Hepatic stellate cell (primary cell): Measurements from ENCODE around the gene NMNAT3.
A peak's percentile ranks its signal among the peaks of the same experiment; 100 is the strongest.

Experiments used
- DNase-seq: peaks from one replicate; pipeline ENCODE4 v3.0.0; 2011; ENCODE audit warnings: low spot score

Gene NMNAT3

DNA sequence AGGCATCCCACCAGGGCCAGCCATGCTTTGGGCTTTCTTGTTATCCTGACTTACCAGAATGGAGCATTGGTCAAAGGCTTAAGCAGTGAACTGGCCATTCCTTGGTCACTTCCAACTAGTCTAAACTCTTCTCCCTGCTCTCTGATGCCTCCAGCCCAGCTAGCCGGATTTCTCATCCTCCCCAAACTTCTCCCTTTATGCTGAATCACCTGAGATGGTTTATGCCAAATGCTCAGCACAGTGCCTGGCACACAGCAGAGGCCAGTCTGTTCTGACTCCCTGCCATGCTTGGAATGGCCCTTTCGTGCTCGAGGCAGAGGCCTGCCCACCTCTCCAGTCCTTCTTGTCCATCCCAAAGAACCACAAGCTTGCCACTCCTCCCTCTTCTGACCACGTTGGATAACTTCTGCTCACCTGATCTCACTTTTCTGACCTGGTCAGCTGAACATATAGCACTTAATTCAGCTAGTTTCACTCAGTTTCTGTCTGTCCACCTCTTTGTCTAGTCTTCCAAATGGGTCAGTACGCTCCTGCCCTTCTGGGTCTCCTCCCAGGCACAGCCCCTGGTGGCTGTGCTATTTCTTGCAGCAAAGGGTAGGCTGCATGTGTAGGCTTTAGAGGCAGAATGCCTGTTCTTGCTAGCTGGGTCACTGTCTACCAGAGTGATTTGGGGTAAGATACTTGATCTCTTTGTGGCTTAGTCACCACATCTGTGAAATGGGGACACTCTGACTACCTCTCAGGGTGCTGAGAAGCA lies 136.1 kb downstream of the NMNAT3 start:
- DNase-seq: no peak

DNA sequence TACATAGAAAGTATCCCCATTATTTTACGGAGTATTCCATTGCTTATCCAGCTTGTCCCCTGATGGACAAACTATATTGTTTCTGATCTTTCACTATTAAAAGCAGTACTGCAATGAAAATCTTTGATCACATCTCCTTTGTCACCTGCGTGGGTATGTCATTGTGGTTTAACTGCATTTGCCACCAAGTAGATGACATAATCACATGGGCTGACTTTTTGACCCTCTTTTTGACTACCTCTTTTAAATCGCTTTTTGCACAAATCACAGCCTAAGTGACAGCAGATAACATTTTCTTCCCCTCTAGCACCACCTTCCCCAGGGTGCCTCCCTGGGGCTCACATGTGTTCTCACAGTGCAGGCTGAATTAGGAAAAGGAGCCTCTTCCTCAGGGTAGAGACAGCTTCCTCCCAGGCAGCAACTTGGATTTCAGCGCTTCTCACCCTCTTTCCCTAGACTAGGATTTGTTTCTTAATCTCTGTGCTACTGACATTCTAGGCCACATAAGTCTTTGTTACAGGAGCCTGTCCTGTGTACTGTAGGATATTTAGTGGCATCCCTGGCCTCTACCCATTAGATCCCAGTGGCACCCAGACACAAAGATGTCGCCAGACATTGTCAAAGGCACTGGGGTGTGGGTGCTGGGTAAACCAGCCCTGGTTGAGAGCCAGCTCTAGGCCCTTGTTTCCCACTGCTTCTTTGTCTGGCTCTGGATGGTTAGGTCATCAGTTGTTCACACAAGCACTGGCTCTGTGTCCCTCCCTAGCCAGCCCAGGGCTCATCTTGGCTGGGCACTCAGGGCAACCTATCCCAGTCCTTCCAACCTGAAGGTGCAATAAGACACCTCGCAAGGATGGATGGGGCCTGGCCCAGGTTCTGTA lies 136.9 kb downstream of the NMNAT3 start:
- no peak for DNase-seq

GRCh38 chr3:139538733-139539132 lies 139.0 kb downstream of the NMNAT3 start:
- no peak for DNase-seq

DNA sequence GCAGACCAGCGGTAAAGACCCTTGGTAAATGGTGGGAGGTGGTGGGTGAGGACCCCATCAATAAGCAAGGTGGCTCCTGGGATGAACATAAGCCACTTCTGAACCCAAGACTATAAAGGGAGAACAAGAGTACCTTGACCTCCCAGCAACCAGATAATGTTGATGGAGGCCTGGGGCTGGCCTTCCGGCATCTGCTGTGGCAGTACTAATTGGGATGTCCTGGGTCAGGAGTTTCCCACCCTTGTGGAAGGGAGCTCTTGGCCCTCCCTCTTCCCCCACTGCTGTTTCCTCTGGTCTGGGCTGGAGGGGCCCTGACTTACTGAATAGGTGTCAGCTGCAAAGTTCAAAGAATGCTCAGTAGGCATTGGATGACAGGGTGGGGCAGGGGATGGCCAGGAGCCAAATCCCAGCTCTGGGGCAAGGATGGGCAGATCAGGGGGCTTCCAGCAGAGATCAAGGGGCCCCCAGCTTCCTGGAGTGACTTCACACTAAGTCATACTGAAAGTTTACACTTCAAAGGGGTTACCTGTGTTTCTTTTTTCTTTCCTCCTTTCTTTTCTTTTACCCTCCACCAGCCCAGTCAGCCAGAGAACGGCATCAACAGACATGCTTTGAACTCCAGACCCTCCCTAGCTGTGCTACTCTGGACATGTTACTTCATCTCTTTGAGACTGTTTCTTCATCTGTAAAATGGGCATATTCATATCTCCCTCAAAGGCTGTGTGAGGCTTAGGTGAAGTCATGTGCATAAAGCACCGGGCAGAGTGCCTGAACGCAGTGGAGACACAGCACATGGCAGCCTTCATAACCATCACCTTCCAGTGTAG lies 139.8 kb downstream of the NMNAT3 start:
- DNase-seq: no peak

- DNase-seq: no peak
Observed at GRCh38 chr3:139537361-139537760, 140.4 kb downstream of the NMNAT3 start.

- peak; percentile 42 for DNase-seq
Observed at GRCh38 chr3:139534992-139535879, 142.5 kb downstream of the NMNAT3 start.

- DNase-seq: no peak
Observed at GRCh38 chr3:139534455-139534812, 143.3 kb downstream of the NMNAT3 start.

GRCh38 chr3:139533781-139534454 lies 143.9 kb downstream of the NMNAT3 start:
- peak; percentile 14 for DNase-seq

GRCh38 chr3:139532976-139533375 lies 144.8 kb downstream of the NMNAT3 start:
- DNase-seq: no peak

GRCh38 chr3:139530717-139531116 lies 147.1 kb downstream of the NMNAT3 start:
- DNase-seq: no peak

DNA sequence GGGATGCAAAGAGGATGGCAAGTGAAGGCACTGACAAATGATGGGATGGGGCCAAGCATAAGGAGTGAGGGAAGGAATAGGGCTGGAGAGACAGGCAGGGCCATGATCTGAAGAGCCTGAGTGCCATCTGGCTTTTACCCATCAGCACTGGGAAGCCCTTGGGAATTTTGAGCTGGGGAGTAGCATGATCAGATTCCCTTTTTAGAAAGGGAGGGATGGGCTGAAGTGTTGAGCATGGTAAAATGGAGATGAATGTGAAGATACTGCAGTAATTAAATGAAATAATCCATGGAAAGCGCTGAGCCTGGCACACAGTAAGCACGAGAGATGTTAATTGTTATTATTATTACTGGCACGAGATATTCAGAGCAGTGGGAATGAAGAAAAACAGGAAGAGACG lies 148.1 kb downstream of the NMNAT3 start:
- no peak for DNase-seq

GRCh38 chr3:139528924-139529323 lies 148.8 kb downstream of the NMNAT3 start:
- DNase-seq: no peak

DNA sequence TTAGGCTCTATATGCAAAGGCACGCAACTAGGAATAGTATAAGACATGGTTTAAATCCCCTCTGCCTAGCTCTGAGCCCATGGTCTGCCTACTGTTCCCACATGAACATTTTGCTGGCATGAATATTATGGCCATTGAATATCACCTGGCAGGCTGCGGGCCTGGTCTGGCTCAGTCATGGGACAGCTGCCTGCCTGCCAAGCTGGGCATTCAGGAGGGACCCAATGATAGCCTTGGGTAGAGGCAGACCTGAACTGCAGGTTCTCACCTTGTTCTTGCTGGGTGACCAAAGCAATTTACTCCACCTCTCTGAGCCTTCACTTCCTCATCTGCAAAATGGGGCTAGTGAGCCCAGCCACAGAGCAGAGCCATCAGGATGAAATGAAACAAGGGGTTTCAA lies 149.5 kb downstream of the NMNAT3 start:
- DNase-seq: no peak

DNA sequence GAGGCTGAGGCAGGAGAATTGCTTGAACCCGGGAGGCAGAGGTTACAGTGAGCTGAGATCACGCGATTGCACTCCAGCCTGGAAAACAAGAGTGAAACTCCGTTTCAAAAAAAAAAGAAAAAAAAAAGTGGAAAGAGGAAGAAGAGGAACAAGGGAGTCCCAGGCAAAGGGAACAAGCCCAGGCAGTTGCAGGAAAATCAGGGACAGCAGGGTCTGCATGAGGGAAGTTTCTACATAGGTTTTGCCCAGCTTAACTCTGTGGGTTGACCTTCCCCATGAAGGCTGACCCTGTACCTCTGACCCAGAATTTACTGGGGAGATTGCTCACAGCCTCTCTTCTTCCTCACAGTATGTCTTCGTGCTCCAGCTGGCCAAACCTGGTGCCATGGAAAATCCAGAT lies 150.5 kb downstream of the NMNAT3 start:
- no peak for DNase-seq

GRCh38 chr3:139526146-139526545 lies 151.6 kb downstream of the NMNAT3 start:
- DNase-seq: no peak

DNA sequence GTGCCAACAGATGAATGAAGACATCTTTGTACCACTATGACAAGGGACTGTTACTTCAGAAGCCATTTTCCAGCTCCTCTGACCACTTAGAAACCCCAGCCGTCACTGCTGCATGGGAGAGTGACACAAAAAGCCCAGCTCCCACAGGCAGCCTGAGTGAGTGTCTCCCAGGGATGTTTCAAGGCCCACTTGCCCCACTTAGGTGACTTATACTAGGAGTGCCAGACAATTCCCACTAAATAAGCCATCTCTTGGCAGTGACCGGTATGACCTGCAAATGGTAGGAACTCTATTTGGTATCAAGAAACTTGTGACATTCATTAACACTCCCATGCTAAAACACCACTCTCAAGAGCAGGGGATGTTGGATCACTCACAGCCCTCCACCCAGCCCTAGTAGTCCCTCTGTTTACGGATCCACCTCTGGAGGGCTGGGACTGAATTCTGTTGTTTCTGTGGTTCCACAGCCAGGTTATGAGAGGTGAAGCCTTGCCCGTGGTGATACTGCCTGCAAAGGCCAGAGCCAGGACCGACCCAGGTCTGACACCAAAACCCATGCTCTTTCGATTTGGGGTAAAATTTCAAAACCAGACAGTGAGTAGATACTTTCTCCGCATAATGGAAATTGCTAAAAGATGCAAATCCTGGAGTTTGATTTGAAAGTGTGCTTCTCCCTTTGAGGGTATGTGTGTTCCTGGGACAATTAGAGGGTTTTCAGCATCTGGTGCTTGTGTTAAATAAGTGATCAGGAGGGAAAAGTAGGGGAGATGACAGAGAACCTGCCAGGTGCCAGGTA lies 152.7 kb downstream of the NMNAT3 start:
- no peak for DNase-seq

DNA sequence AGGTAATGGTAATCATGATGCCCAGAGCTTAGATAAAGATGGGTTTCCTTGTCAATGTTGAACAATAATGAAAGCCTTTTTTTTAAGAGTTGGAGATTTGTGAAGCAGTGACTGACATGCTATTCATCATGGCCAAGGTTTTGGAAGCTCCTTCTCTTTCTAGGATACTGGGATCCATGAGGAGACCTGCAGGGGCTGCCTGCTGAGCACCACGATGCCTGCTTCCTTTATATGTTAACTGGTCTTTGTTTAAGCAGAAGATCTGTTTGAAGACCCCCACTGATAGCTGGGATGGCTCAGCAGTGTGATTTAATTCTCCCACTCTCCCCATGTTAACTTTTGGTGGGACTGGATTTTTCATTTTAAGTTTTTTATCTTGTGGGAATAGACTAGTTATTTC lies 154.1 kb downstream of the NMNAT3 start:
- DNase-seq: no peak

DNA sequence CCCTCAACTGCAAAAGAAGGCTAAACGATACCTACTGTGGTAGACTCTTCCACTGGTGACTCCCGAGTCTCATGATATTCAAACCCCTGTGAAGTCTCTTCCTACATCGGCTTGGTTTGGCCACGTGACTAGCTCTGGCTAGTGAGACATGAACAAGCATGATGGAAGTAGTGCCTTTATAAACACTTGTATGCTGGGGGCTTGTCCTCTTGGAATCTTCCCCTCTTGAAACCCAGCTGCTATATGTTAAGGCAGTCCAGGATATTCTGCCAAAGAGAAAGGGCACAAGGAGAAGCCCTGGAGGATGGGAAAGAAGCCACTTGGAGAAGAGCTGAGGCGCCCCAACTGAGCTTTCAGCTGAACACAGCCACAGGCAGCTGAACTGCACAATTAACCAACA lies 154.6 kb downstream of the NMNAT3 start:
- DNase-seq: no peak

GRCh38 chr3:139522421-139522820 lies 155.4 kb downstream of the NMNAT3 start:
- no peak for DNase-seq

- no peak for DNase-seq
Observed at GRCh38 chr3:139521816-139522215, 156.0 kb downstream of the NMNAT3 start.
